Measurements from ENCODE around the gene ENSA.
"Not testable (repeated sequence)": the region's sequence is repeated elsewhere in the genome, so short reads cannot be mapped to it uniquely, and the experiment has no call there.

Gene ENSA

DNA sequence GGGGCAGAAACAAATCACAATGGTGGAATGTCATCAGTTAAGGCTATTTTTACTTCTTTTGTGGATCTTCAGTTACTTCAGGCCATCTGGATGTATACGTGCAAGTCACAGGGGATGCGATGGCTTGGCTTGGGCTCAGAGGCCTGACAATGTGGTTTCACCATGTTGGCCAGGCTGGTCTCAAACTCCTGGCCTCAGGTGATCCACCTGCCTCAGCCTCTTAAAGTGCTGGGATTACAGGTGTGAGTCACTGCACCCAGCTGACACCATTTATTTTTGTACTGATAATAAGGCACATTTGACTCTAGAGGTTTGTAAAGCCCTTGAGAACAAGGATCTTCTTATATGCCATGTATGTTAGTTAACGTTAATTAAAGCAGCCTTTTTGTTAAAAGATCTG lies 48.4 kb downstream of the ENSA start:
- DNase-seq (ENCODE audit: low read depth, low spot score): not testable (repeated sequence)

DNA sequence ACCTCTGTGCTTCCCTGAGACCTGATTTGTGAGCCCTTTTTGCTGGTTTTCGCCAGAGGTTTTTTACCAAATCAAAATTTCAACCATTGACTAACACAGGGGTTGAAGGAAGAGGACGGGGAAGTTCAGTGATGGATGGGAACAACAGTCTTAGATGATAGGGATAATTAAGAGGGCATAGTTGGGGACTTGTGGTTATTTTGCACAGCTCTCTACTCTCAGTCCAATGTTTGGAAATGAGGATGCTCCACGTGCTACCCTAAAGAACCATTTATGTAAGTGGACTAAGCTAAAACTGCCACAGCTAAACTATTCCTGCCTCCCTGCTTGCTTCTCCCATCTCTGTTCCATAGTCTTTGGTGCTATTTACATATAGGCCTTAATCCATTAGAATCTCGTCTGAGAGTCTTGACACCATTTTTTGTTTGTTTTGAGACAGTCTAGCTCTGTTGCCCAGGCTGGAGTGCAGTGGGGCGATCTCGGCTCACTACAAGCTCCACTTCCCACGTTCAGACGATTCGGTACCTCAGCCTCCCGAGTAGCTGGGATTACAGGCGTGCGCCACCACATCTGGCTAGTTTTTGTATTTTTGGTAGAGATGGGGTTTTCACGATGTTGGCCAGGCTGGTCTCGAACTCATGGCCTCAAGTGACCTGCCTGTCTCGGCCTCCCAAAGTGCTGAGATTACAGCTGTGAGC lies 49.3 kb downstream of the ENSA start:
- DNase-seq (ENCODE audit: low read depth, low spot score): no peak

DNA sequence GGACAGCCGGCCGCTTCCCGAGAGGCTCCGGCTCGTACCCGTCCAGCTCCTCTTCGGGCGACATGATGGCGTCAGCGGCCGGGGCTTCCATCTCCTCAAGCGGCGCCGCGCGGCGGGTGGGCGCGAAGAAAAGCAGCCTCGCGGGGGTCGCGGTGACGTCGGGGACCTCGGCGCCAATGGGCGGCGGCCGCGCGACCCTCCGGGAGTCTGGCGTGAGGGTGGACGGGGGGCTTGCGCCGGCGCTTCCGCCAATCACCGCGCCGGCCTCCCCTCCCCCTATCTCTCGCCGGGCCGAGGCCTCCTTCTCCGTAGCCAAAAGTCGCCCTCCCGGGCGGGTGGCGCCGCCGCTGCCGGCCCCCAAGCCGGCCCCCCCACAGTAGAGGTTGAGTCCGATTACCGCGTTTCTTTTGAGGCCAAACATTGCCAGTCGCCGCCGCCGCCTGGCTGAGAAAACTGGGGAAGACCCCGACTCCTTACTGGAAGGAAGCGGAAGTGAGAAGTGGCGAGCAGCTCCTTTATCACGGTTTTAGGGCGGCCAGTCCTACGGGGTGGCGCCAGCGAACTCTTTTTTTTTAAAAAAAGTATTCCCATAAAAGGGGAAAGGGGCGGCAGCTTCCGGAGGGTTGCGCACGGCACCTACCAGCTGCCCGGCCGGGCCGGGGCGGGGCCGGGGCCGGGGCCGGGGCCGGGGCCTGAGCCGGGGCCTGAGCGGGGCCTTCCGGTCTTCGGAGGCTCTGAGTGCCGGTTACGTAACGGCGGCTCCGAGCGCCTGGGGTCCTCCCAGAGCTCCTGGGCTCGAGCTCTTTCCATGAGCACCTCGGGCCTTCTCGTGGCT lies 50.1 kb downstream of the ENSA start, which contains the start of gene MCL1:
MCL1 (minus strand) TSS at position 501 of the 835 bp plus-strand sequence; CDS start at position 421, 80 bp downstream.
- DNase-seq (ENCODE audit: low read depth, low spot score): peak; percentile 72

DNA sequence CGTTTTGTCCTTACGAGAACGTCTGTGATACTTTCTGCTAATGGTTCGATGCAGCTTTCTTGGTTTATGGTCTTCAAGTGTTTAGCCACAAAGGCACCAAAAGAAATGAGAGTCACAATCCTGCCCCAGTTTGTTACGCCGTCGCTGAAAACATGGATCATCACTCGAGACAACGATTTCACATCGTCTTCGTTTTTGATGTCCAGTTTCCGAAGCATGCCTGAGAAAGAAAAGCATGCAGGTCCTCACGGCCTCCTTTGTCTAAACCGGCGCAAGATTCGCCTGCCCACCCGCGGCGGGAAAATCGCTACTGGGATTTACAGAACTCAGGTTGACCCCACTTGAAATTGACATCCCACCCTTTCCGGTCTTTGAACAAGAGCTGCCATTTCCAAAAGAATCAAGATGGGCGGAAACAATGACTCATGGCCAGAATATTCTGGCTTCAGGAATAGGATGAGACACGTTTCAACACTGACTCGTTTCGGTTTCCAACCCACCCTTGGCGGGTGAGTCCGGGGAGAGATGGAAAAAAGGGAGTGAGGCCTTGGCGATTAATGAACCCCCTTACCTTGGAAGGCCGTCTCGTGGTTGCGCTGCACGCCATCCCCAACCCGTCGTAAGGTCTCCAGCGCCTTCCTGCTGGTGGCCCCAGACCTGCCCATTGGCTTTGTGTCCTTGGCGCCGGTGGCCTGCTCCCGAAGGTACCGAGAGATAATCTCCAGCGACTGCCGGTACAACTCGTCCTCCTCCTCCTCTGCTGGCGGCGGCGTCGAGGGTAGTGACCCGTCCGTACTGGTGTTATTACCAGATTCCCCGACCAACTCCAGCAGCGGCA lies 50.9 kb downstream of the ENSA start:
- no peak for DNase-seq (ENCODE audit: low read depth, low spot score)

DNA sequence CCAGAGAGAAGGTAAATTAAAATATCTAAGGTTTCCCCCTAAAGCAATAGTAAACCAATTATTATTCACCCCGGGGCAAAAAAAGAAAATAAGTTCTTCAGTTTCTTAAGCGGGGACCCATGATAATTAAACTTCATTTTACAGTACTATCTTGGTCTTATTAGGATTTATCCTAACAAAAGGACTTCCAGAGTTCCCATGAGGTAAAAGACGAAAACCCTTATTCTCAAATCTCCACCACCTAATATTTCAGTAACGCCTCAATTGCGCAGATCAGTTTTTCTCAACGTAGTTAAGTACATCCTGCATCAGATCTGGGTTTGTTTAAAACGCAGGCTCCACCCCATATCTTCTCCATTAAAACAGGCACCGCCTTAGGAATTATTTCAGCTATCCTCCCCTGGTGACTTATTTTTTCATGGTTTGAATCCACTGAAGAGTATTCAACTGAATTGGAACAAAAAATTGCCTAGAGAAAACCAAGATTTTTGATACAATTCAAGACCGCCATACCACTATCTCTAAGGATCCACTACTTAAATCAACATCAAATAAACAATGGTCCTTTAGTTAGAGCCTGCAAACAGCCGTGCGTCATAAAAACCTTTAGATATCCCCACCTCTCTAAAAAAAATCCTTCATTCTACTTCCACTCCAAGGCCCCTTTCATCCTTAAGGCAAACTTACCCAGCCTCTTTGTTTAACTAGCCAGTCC lies 51.7 kb downstream of the ENSA start:
- DNase-seq (ENCODE audit: low read depth, low spot score): no peak

DNA sequence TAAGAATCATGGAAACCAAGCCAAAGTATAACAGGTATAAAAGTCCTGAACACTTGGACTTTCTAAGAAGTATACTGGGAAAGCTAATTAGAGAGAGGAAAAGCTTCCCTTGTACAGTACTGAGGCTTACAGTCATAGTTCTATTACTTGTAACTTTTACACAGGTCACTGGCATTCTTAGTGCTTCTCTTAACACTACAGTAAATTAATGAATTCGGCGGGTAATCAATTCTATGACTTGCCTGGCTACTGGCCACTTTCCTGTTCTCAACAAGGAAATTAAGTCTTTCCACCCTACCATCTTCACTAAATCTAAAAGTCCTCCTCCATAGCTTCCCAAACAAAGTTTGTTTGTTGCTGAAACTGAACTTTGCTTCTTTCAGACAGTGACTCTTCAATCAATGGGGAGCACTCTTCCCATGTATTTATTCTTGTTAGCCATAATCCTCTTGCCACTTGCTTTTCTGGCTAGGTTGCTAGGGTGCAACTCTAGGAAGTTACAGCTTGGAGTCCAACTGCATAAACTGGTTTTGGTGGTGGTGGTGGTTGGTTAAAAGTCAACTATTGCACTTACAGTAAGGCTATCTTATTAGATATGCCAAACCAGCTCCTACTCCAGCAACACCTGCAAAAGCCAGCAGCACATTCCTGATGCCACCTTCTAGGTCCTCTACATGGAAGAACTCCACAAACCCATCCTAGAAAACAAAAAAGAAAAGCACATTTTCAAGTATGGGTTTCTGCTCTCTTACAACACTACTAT lies 52.4 kb downstream of the ENSA start:
- DNase-seq (ENCODE audit: low read depth, low spot score): no peak

DNA sequence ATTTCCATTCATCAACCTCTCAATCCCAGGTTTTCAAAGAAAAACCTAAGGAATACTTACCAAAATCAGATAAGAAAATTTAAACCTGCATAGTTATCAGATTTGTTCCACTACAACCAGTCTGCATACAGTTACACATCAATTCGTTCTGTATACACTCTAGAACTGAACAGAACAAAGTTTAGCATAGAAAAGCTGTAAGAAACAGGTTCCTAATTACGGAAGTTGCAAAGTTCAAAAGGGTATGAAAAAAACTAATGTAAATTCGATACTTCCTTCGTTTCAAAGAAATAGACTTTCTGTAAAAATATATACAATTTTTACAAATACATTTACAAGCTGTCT lies 53.1 kb downstream of the ENSA start:
- no peak for DNase-seq (ENCODE audit: low read depth, low spot score)

DNA sequence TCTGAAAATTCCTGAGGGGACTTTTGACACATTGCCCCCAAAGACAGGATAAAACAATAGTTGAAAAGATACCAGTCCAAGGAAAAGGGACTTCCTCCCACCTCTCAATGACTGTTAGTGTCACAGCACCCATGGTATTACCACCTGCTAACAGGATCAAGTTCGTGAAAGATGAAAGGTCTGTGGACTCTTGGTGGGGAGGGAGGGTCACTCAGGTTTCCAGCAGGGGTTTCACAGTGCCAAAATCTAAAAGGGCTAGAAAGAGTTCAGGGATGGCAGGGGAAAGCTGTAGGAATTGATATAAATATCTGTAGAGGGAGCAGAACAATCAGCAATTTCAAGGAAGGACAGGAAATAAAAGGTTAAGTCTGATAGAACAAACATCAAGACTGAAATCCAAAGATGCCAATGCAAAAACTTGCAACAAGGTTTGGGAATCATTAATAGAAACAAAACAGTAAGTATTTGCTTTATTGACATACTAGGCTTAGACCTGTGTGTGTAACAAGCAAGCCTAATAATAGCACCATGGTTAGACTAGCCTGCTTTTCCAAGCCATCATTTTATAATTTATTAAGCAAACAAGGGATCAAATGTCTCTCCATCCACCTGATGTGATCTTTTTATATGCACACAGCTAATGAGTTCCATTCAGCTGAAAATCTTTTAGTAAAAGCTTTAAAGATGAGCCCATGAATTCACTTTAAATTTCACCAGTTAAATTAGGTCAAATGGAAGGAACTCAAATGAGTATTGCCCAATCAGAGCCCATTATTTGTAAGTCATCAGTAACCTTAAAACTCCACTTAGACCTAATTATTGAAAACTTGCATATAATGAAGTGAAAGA lies 53.7 kb downstream of the ENSA start:
- no peak for DNase-seq (ENCODE audit: low read depth, low spot score)

DNA sequence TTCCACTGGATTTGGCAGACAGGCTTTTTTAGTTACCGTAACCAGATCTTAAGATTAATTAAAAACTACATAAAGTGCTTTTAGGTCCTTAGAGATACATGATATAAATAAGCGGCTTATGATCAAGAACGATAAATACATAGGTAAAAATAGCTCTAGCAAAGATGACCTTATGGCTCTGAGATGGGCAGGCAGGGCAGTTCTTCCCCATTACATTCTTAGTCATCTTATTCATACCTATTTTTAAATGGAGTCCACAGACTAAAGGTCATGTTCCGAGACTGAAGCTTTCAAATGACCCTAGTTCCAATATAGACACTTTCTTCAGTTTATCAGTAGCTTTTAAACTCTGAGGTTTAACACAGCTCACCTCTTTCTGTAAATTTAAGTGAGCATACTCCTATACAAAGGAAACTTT lies 54.3 kb downstream of the ENSA start:
- DNase-seq (ENCODE audit: low read depth, low spot score): no peak

DNA sequence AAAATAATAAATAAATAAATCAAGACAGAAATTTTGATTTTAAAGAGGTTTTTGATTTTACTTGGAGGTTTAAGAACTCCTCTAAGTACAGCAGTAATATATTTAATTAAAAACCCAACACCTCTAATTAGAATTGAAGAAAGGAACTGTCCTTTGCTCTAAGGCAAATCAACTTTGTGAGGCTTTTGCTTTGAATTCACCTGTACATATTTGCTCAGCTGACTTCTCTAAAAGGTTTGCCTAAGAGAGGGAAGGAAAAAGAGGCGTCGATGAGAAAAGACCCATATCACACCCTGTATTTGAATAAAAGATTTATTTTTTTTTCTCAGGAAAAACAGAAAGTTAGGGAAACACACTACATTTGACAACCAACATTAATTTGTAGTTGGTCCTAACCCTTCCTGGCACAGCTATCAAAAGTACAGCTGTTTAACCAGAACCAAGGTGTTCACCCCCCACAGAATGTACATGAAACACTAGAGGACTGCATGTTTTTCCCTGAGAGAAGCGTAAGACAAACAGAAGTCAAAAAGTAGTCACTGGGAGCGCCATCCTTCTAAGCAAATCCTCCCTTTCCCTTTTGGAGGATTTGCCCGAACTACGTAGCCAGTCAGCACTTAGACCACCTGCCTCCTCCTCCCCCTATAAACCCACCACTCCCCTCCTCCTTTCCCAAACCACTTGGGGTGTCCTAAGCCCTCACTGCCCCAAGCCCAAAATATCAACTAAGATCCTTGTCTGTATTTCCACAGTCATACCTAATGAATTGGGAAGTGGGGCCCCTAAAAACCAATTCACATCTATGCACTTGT lies 54.9 kb downstream of the ENSA start:
- no peak for DNase-seq (ENCODE audit: low read depth, low spot score)

DNA sequence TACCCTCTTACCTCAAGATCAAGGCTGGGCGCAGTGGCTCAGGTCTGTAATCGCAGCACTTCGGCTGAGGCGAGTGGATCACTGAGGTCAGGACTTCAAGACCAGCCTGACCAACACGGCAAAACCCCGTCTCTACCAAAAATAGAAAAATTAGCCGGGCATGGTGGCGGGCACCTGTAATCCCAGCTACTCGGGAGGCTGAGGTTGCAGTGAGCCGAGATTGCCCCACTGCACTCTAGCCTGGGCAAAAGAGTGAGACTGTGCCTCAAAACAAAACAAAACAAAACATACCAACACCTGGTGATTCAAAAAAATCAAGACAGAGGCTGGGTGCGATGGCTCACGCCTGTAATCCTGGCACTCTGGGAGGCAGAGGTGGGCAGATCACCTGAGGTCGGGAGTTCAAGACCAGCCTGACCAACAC lies 55.8 kb downstream of the ENSA start:
- DNase-seq (ENCODE audit: low read depth, low spot score): not testable (repeated sequence)

DNA sequence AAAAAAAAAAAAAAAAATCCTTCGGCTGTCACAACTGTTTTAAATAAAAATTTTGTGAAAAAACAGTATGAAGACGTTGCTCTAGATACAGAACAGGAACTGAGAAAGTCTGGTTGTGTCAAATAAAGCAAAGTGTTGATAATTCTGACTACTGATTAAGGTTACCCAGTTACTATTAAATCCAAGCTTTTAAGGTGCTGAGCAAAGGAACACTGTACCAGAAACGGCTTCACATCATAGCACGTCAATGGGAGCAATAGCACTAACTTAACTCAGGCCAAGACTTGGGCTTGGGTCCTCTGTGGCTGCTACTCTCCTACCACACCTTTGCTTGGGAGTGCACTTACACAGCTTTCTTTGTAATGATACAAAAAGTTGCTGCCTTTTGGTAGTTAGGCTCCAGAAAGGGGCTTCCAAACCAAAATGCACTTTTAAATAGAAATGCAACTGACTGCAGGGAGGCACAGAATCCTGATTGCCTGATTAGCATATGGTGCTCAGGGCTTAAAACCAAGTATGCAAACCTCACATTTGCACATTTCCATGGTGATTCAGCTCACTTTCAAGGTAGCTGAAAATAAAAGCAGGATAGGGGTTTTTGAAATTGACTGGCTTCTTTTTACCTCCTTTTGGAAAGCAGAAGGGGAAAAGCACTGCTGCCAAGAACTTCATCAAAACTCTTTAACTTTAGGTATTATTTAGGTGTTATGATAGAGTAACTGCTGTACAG lies 56.3 kb downstream of the ENSA start:
- DNase-seq (ENCODE audit: low read depth, low spot score): no peak

All from iPS DF 19.7 (cell line).